ENCODE results near the gene IL12RB1.
"Not testable (repeated sequence)": the region's sequence is repeated elsewhere in the genome, so short reads cannot be mapped to it uniquely, and the experiment has no call there.

The IL12RB1 gene

GRCh38 chr19:18090545-18091216 lies 3.9 kb upstream of the IL12RB1 start:
- Histone ChIP-seq H3K27ac (ENCODE audit: low read depth, low read length) (peak overlapping the region; percentile 91), H3K79me2 (ENCODE audit: insufficient read depth, low read length) (peaks cover 22% of the 10 kb centered on the region), H3K9me2 (replicated peaks; ENCODE audit: insufficient read depth, low read length) (no peaks in the 10 kb centered on the region), H3F3A (ENCODE audit: insufficient read depth) (peaks cover 60% of the 10 kb centered on the region), H3K4me2 (ENCODE audit: low read depth, low read length, poor library complexity, severe bottlenecking) (peak overlapping the region; percentile 53), H4K20me1 (ENCODE audit: low read depth, low read length) (no peaks in the 10 kb centered on the region), H3K36me3 (ENCODE audit: low read length) (no peaks in the 10 kb centered on the region), H3K9ac (ENCODE audit: low read length) (peak overlapping the region; percentile 50), H3K9me3 (ENCODE audit: insufficient read depth, low read length) (no peaks in the 10 kb centered on the region), H3K27me3 (ENCODE audit: low read length) (no peaks in the 10 kb centered on the region), H2AFZ (ENCODE audit: low read depth, low read length, severe bottlenecking) (peak overlapping the region; percentile 48), H3K4me3 (ENCODE audit: insufficient read depth, low read length, poor library complexity, severe bottlenecking) (no peak overlapping the region)
- TF ChIP-seq, protein P1, sequence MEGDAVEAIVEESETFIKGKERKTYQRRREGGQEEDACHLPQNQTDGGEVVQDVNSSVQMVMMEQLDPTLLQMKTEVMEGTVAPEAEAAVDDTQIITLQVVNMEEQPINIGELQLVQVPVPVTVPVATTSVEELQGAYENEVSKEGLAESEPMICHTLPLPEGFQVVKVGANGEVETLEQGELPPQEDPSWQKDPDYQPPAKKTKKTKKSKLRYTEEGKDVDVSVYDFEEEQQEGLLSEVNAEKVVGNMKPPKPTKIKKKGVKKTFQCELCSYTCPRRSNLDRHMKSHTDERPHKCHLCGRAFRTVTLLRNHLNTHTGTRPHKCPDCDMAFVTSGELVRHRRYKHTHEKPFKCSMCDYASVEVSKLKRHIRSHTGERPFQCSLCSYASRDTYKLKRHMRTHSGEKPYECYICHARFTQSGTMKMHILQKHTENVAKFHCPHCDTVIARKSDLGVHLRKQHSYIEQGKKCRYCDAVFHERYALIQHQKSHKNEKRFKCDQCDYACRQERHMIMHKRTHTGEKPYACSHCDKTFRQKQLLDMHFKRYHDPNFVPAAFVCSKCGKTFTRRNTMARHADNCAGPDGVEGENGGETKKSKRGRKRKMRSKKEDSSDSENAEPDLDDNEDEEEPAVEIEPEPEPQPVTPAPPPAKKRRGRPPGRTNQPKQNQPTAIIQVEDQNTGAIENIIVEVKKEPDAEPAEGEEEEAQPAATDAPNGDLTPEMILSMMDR (IDR thresholded peaks at IDR 0.05; ENCODE audit: insufficient read depth, low read length, poor library complexity, severe bottlenecking), result no peak
- TF ChIP-seq EZH2phosphoT487 (conservative IDR thresholded peaks at IDR 0.05; ENCODE audit: low read length), result no peak

- Histone ChIP-seq H3K27ac (ENCODE audit: low read depth, low read length) (peak overlapping the region; percentile 91), H3K27me3 (ENCODE audit: low read length) (no peaks in the 10 kb centered on the region), H3K36me3 (ENCODE audit: low read length) (no peaks in the 10 kb centered on the region), H4K20me1 (ENCODE audit: low read depth, low read length) (no peaks in the 10 kb centered on the region), H3K4me3 (ENCODE audit: insufficient read depth, low read length, poor library complexity, severe bottlenecking) (no peak overlapping the region), H3K9me2 (replicated peaks; ENCODE audit: insufficient read depth, low read length) (no peaks in the 10 kb centered on the region), H3K79me2 (ENCODE audit: insufficient read depth, low read length) (peaks cover 19% of the 10 kb centered on the region), H2AFZ (ENCODE audit: low read depth, low read length, severe bottlenecking) (no peak overlapping the region), H3K9me3 (ENCODE audit: insufficient read depth, low read length) (no peaks in the 10 kb centered on the region), H3F3A (ENCODE audit: insufficient read depth) (peaks cover 57% of the 10 kb centered on the region), H3K4me2 (ENCODE audit: low read depth, low read length, poor library complexity, severe bottlenecking) (peak overlapping the region; percentile 53), H3K9ac (ENCODE audit: low read length) (peak overlapping the region; percentile 50)
- no peak for TF ChIP-seq EZH2phosphoT487 (conservative IDR thresholded peaks at IDR 0.05; ENCODE audit: low read length)
- TF ChIP-seq, protein P1 (IDR thresholded peaks at IDR 0.05; ENCODE audit: insufficient read depth, low read length, poor library complexity, severe bottlenecking), result no peak
Observed at GRCh38 chr19:18089726-18090125, 3.0 kb upstream of the IL12RB1 start.

DNA sequence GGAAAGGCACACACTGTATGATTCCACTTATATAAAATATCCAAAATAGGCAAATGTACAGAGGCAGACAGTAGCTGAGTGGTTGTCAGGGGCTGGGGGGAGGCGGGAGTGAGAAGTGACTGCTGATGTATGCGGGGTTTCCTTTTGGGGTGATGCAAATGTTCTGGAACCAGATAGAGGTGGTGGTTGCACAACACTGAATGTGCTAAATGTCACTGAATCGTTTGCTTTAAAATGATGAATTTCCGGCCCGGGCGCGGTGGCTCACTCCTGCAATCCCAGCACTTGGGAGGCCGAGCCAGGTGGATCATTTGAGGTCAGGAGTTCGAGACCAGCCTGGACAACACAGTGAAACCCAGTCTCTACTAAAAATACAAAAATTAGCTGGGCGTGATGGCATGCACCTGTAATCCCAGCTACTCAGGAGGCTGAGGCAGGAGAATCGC lies 2.4 kb upstream of the IL12RB1 start:
- not testable (repeated sequence) for H3K27me3 ChIP-seq (ENCODE audit: low read length); H3K9me2 ChIP-seq (replicated peaks; ENCODE audit: insufficient read depth, low read length); H3K36me3 ChIP-seq (ENCODE audit: low read length); H3K9me3 ChIP-seq (ENCODE audit: insufficient read depth, low read length); H3K4me3 ChIP-seq (ENCODE audit: insufficient read depth, low read length, poor library complexity, severe bottlenecking); H2AFZ ChIP-seq (ENCODE audit: low read depth, low read length, severe bottlenecking); H4K20me1 ChIP-seq (ENCODE audit: low read depth, low read length)
- peaks cover 17% of the 10 kb centered on the region for H3K79me2 ChIP-seq (ENCODE audit: insufficient read depth, low read length)
- peak overlapping the region; percentile 50 for H3K9ac ChIP-seq (ENCODE audit: low read length)
- H3K4me2 ChIP-seq (ENCODE audit: low read depth, low read length, poor library complexity, severe bottlenecking), result peak overlapping the region; percentile 53
- peak overlapping the region; percentile 91 for H3K27ac ChIP-seq (ENCODE audit: low read depth, low read length)
- H3F3A ChIP-seq (ENCODE audit: insufficient read depth), result peaks cover 51% of the 10 kb centered on the region

- no peak overlapping the region; the same call in 1 of the 2 replicates for H3K9ac ChIP-seq (ENCODE audit: low read length)
- H3K4me3 ChIP-seq (ENCODE audit: insufficient read depth, low read length, poor library complexity, severe bottlenecking), result no peak overlapping the region
- H3K27me3 ChIP-seq (ENCODE audit: low read length), result no peaks in the 10 kb centered on the region
- TF ChIP-seq EZH2phosphoT487 (conservative IDR thresholded peaks at IDR 0.05; ENCODE audit: low read length), result no peak
- TF ChIP-seq, protein P1 (IDR thresholded peaks at IDR 0.05; ENCODE audit: insufficient read depth, low read length, poor library complexity, severe bottlenecking), result no peak
- H3F3A ChIP-seq (ENCODE audit: insufficient read depth), result peaks cover 32% of the 10 kb centered on the region
- H3K79me2 ChIP-seq (ENCODE audit: insufficient read depth, low read length), result peaks cover 11% of the 10 kb centered on the region
- no peaks in the 10 kb centered on the region for H4K20me1 ChIP-seq (ENCODE audit: low read depth, low read length)
- H3K27ac ChIP-seq (ENCODE audit: low read depth, low read length), result peak overlapping the region; percentile 83
- no peaks in the 10 kb centered on the region for H3K36me3 ChIP-seq (ENCODE audit: low read length)
- peak overlapping the region; percentile 59 for H3K4me2 ChIP-seq (ENCODE audit: low read depth, low read length, poor library complexity, severe bottlenecking)
- no peaks in the 10 kb centered on the region for H3K9me2 ChIP-seq (replicated peaks; ENCODE audit: insufficient read depth, low read length)
- no peaks in the 10 kb centered on the region for H3K9me3 ChIP-seq (ENCODE audit: insufficient read depth, low read length)
- H2AFZ ChIP-seq (ENCODE audit: low read depth, low read length, severe bottlenecking), result no peak overlapping the region
Observed at GRCh38 chr19:18085702-18086457, 854 bp downstream of the IL12RB1 start.
